ENCODE measurements around the gene EP400. TPM values are rescaled to one million over a fixed set of nuclear protein-coding genes. Genes with fewer than 3 reads are reported as not detected.
A peak's percentile ranks its signal among the peaks of the same experiment; 100 is the strongest.

Gene EP400
- total RNA-seq, 1 experiment from 2014 or later = 61.7 TPM

- Histone ChIP-seq H2AK5ac (ENCODE audit: insufficient read length, low read length) (no peak overlapping the region), H3K4ac (ENCODE audit: low read depth, low read length) (no peak overlapping the region), H4K8ac (replicated peaks; ENCODE audit: insufficient read length, low read depth, low read length) (no peak overlapping the region), H3K27ac (ENCODE audit: insufficient read length, low read depth, low read length) (no peak overlapping the region), H3K79me1 (ENCODE audit: insufficient read depth, low read depth, low read length, poor library complexity, severe bottlenecking) (peaks cover 4% of the 10 kb centered on the region), H3K79me2 (ENCODE audit: insufficient read depth, low read length) (peaks cover 7% of the 10 kb centered on the region; the same call in 1 of the 2 replicates), H2BK12ac (ENCODE audit: insufficient read length, low read depth, low read length) (no peak overlapping the region), H3T11ph (ENCODE audit: low read length) (no peak overlapping the region), H4K20me1 (ENCODE audit: control insufficient read depth, insufficient read depth, insufficient read length) (no peaks in the 10 kb centered on the region), H3K9me3 (ENCODE audit: control insufficient read depth, low read depth, low read length) (no peaks in the 10 kb centered on the region), H3K23me2 (ENCODE audit: insufficient read length, low read depth, low read length, poor library complexity, severe bottlenecking) (peaks cover 13% of the 10 kb centered on the region), H4K5ac (ENCODE audit: insufficient read length, low read depth, low read length) (no peak overlapping the region), H2BK15ac (ENCODE audit: low read depth, low read length) (no peak overlapping the region), H2AFZ (ENCODE audit: low read length) (no peak overlapping the region), H3K56ac (ENCODE audit: insufficient read length, low read depth, low read length) (no peak overlapping the region), H2BK20ac (ENCODE audit: low read depth, low read length, poor library complexity, severe bottlenecking) (no peak overlapping the region), H3K4me1 (ENCODE audit: insufficient read depth, low read length) (no peaks in the 10 kb centered on the region), H3K23ac (ENCODE audit: insufficient read length, low read depth, low read length) (no peak overlapping the region), H2BK120ac (ENCODE audit: low read depth, low read length, poor library complexity, severe bottlenecking) (no peak overlapping the region), H4K91ac (ENCODE audit: insufficient read length, low read depth, low read length) (no peak overlapping the region), H3K9ac (ENCODE audit: extremely low read depth, insufficient read length, low read length) (no peak overlapping the region), H3K4me2 (ENCODE audit: insufficient read depth, insufficient read length, low read length) (no peak overlapping the region), H3K27me3 (ENCODE audit: insufficient read depth, low read length) (no peaks in the 10 kb centered on the region), H3K18ac (ENCODE audit: insufficient read length, low read depth, low read length) (no peak overlapping the region), H3K14ac (ENCODE audit: insufficient read depth, low read length) (no peak overlapping the region), H2BK5ac (ENCODE audit: insufficient read length, low read length) (no peak overlapping the region)
- TF ChIP-seq CTCF (conservative IDR thresholded peaks at IDR 0.05) = no peak
- H3K4me1 Mint-ChIP-seq = peaks cover 3 to 4% of the 10 kb centered on the region in 2 experiments
- no peak overlapping the region for H3K4me3 Mint-ChIP-seq
- H3K27me3 Mint-ChIP-seq (ENCODE audit: low read depth) = no peaks in the 10 kb centered on the region
- peak overlapping the region in 2 of 3 experiments; percentile 25 to 39; a peak in 1 of 7 replicates for H3K27ac Mint-ChIP-seq
- peaks cover 45 to 81% (median 54%) of the 10 kb centered on the region in 3 experiments for H3K36me3 Mint-ChIP-seq (ENCODE audit: insufficient read depth in 1 of 3, low read depth in 3 of 3)
- WGBS (ENCODE audit: extremely low coverage, insufficient read length, low lambda C conversion rate) = no CpG with 5 or more reads among the region's 8 CpGs
- no peak for DNase-seq
- H3K9me3 Mint-ChIP-seq = no peaks in the 10 kb centered on the region
These were observed 16.4 kb upstream of the EP400 start for GRCh38 chr12:131933387-131933786.
